Myocyte (in vitro differentiated cells): ENCODE results near the gene TWF1. TPM values are rescaled to one million over a fixed set of nuclear protein-coding genes. Genes with fewer than 3 reads are reported as not detected.
A peak's percentile ranks its signal among the peaks of the same experiment; 100 is the strongest.

ENCODE experiments used
- DNase-seq: peaks from one replicate; pipeline ENCODE4 v3.0.0-alpha.2; 2012; ENCODE audit warnings: low read depth
- polyA plus RNA-seq: library from polyadenylated mRNA; unstranded; fragments of >200 nt; gene quantifications from one replicate; pipeline ENCODE4 v1.2.1, GENCODE V29; 2012; ENCODE audit warnings: missing spikeins
- total RNA-seq: library from RNA; depleted of rRNA; stranded (reverse); fragments of >200 nt; gene quantifications from 2 replicates; pipeline ENCODE4 v1.2.3, GENCODE V29; 2014

The TWF1 gene
- 53.3 and 55.5 TPM in 2 replicates for total RNA-seq
- polyA plus RNA-seq: 21.4 TPM

DNA sequence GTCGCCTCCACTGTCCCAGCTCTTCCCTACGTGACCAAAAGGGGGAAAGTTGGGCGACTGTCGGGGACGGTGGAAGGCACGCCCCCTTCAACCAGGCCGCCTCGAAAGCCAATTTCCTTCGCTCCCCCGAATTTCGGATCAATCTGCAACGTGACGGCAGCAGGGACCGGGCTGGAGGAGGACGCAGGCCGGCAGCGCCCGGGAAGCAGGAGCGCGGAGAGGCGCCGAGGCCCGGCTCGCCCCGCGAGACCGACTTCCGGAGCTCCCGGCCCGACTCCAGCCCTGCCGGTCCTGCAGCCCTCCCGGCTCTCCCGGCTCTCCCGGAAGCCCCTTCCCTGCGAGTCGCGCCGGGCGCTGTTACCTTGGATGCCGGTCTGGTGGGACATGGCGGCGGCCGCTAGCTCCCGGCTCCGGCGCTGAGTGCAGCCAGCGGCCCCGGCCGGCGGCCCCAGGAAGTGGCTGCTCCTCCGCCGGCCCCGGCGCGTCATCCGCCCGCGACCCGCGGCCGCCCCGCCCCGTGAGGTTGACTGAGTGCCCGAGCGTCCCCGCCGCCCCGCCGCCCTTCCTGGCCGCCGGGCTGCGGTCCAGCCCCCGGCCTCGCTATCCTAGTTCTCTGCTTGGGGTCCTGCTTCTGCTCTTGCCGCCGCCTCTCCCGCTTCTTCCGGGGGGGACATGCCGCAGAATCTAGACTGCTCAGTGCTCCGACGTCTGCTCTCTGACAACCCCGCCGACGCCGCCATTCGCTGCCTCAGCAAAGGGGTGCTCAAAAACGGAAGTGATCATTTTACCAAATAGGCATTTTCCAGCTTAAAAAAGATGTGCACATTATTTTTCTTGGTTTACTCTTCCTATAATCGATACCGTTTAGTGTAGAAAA is at the start of gene TWF1:
TWF1 (minus strand) TSS at position 458 of the 877 bp plus-strand sequence; CDS start at position 386, 72 bp downstream.
- peak; percentile 85 for DNase-seq

- DNase-seq: peak; percentile 30
Measured at GRCh38 chr12:43852744-43853143, 46.6 kb upstream of the TWF1 start.

DNA sequence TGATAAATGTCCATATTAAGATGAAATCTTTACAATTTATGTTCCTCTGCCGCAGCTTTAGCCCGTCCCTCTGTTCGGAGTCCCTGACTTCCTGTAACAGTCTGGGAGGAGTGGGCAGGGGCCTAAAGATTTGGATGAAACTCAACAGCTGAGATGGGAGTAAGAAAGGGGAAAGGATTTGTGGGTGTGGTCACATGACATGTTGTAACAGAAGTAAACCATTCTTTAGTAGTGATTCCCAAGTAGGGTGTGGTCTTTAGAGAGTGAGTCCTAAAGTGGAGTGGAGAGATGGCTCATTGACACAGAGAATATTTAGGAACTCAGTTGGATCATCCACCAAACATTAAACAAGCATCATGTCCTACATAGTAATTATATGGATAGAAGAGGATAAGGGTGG is 42.7 kb upstream of the TWF1 start:
- DNase-seq: peak; percentile 34

- DNase-seq: no peak
Measured at GRCh38 chr12:43848226-43848507, 42.0 kb upstream of the TWF1 start.

GRCh38 chr12:43847425-43848225 is 41.5 kb upstream of the TWF1 start:
- DNase-seq: peak; percentile 42

GRCh38 chr12:43842259-43842658 is 36.1 kb upstream of the TWF1 start:
- no peak for DNase-seq

- DNase-seq: no peak
Measured at GRCh38 chr12:43841253-43841652, 35.1 kb upstream of the TWF1 start.

DNA sequence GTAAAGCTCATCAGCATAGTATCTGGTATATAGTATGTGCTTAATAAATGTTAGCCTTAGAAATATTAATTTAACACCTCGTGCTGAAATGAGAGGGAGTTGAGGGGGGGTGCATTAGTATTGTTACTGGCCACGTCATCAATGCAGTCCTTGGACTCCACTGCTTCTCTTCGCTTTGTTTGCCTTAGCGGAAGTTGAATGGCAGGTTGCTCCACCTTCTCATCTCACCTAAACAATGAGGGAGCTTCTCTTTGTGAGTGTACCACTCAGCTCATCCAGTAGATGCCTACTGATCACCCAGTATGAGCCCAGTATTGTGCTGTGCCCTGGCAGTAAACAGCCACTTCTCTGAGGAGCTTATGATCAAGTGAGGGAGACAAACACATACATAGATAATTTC is 34.2 kb upstream of the TWF1 start:
- DNase-seq: no peak

- peak; percentile 42 for DNase-seq
Measured at GRCh38 chr12:43836475-43836989, 30.4 kb upstream of the TWF1 start.

- peak; percentile 75 for DNase-seq
Measured at GRCh38 chr12:43835656-43836474, 29.7 kb upstream of the TWF1 start, which contains the start of gene TMEM117. TSS of gene TMEM117 (plus strand) at chr12:43836081.

GRCh38 chr12:43835264-43835655 is 29.1 kb upstream of the TWF1 start:
- no peak for DNase-seq

- DNase-seq: no peak
Measured at GRCh38 chr12:43832463-43833168, 26.5 kb upstream of the TWF1 start.

GRCh38 chr12:43827093-43827492 is 21.0 kb upstream of the TWF1 start:
- DNase-seq: no peak

DNA sequence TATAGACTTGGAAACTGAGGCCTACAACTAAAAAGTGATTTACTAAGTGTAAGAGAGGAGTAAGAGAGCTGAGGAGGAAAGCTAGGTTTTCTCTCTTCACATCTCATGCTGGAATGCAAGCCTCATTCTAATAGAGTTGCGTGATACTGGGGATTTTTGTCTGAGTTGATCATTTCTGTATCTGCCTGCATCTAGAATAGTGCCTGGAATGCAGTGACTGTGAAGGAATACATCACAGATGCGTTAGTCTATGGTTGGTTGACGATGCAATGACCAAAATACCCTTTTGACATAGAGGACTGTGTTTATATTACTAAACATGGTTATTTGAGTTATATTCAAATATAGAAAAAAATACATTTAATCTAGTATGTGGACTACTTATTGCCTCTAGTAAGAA is 20.6 kb upstream of the TWF1 start:
- DNase-seq: no peak

DNA sequence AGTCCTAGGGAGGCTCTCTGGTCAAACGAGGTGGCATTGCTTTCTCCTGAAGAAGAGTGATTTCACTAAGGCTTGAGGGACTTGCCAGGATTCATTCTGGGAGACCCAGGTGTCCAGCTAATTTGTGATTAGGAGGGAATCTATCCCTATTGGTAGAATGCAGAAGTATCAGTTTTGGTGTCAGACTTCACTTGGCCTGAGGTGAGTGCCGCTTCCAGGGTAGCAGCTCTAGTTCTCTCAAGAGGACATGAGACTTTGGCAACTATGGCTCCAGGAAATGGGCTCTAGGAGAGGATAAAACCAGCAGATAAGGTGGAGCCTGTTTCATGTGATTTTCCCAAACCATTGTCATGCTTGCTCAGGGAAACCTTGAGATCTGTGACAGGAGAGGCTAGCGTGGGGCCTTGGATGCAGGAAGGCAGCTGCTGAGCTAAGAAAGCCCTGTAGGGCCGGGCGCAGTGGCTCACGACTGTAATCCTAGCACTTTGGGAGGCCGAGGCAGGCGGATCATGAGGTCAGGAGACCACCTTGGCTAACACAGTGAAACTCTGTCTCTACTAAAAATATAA is 18.2 kb upstream of the TWF1 start:
- DNase-seq: no peak

- DNase-seq: no peak
Measured at GRCh38 chr12:43816168-43816567, 10.1 kb upstream of the TWF1 start.

- DNase-seq: no peak
Measured at GRCh38 chr12:43815416-43815815, 9.3 kb upstream of the TWF1 start.

DNA sequence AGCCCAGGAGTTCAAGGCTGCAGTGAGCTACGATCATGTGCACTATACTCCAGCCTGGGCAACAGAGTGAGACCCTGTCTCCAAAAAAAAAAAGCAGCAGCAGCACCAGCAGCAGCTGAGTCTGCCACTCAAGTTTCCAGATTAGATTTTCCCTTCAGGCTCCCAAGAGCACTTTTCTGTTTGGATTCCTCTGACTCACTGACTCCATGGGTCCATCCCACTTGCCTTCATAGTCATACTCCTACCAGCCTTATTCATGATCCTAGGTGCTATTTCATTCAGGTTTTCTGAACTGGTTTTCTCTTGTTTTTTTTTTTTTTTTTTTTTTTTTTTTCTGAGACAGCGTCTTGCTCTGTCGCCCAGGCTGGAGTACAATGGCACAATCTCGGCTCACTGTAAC is 6.8 kb upstream of the TWF1 start:
- peak; percentile 22 for DNase-seq

- no peak for DNase-seq
Measured at GRCh38 chr12:43812057-43812456, 5.9 kb upstream of the TWF1 start.

- no peak for DNase-seq
Measured at GRCh38 chr12:43807386-43807785, 1.3 kb upstream of the TWF1 start.
